GM20000 (cell line): Measurements from ENCODE around the gene RRP1.

Experiments used
- DNase-seq: peaks from one replicate; pipeline ENCODE4 v3.0.0; 2012; ENCODE audit warnings: low spot score
- TF ChIP-seq, protein P1 (sequence below): IDR thresholded peaks from 2 replicates; pipeline ENCODE4 v1.5.1; 2012; ENCODE audit warnings: mild to moderate bottlenecking, control low read depth; ENCODE audit errors: extremely low read depth, missing control alignments

The RRP1 gene

DNA sequence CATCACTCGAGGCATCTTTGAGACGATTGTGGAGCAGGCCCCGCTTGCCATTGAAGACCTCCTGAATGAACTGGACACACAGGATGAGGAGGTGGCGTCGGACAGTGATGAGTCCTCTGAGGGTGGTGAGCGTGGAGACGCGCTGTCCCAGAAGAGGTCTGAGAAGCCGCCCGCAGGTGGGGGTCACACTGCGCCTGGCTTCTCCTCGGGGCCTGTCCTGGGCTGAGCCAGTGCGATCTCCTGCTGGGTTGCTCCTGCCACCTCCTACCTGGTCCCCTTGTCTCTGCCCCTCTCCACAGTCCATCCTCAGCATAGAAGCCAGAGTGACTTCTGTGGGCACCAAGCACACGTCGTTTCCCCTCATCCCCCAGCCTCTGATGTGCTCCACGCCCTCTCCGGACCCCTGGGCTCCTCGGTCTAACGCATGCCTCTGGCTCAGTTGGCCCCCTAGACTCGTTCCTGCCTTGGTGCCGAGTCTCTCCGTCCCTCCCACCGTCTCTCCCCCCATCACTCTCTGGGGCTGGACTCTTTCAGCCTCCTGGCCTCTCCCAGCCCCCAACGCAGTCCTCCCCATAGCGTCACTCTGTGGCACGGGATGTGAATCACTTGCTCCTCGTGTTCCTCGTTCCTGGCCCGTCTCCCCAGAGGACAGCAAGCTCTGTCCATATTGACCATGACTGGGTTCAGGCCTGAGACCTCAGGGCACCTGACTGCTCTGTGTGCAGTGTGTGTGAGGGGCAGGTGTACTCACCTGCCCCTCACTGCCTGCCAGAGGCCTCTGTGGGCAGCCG is 8.7 kb downstream of the RRP1 start:
- no peak for DNase-seq
- TF ChIP-seq, protein P1, sequence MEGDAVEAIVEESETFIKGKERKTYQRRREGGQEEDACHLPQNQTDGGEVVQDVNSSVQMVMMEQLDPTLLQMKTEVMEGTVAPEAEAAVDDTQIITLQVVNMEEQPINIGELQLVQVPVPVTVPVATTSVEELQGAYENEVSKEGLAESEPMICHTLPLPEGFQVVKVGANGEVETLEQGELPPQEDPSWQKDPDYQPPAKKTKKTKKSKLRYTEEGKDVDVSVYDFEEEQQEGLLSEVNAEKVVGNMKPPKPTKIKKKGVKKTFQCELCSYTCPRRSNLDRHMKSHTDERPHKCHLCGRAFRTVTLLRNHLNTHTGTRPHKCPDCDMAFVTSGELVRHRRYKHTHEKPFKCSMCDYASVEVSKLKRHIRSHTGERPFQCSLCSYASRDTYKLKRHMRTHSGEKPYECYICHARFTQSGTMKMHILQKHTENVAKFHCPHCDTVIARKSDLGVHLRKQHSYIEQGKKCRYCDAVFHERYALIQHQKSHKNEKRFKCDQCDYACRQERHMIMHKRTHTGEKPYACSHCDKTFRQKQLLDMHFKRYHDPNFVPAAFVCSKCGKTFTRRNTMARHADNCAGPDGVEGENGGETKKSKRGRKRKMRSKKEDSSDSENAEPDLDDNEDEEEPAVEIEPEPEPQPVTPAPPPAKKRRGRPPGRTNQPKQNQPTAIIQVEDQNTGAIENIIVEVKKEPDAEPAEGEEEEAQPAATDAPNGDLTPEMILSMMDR: no peak

DNA sequence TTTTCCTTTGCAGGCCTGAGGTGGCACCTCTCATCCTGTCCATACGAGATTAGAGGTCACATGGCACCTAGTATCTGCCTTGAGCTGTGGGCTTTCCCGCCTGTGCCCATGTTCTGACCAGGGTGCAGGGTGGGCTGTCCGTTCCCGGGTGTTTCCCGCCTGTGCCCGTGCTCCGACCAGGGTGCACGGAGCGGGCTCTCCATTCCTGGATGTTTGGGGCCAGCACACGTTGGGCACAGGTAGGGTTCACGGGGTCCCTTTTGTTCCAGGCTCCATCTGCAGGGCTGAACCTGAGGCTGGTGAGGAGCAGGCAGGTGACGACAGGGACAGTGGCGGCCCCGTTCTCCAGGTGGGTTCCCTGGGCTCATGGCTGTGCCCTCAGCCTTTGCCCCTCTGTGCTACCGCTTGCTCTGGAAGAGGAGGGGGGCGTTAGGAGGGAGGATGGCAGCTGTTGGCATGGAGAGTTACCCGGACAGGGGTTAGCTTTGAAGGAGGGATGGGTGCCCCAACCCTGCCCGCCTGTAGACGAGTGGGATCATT is 10.0 kb downstream of the RRP1 start:
- DNase-seq: no peak
- TF ChIP-seq, protein P1: no peak

DNA sequence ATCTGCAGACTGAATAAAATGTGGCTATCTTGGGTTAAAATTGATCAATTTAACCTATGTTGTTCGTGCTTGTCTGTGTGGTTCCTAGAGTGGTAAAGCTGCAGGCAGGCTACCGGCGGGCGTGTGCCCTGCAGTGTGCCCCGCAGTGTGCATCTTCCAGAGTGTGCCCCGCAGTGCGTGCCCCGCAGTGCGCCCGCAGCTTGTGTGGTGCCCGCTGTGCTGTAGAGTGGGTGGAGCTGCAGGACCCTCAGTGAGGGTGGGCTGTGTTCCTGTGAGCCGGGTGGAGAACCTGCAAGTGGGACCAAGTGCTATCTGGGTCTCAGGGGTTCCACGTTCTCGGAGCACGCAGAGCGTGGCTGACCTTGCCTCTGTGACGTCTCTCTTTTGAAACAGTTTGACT is 10.7 kb downstream of the RRP1 start:
- TF ChIP-seq, protein P1: no peak
- DNase-seq: no peak

DNA sequence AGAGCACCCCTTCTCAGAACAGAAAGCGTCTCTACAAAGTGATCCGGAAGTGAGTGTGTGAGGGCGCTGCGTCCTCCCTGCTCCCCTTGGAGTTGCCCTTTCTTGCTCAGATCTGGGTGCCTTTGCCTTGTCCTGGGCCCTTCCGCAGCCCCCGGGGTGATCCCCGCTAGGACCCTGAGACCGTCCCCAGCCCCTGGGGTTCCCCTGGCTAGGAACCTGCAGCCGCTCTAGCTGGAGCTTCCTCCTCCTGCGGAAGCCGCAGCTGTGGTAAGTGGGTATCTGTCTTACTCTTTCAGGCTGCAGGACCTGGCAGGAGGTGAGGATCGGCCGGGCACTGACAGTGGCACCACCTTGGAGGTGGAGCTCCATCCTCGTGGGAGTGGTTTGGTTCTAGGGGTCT is 11.2 kb downstream of the RRP1 start:
- TF ChIP-seq, protein P1: no peak
- no peak for DNase-seq

DNA sequence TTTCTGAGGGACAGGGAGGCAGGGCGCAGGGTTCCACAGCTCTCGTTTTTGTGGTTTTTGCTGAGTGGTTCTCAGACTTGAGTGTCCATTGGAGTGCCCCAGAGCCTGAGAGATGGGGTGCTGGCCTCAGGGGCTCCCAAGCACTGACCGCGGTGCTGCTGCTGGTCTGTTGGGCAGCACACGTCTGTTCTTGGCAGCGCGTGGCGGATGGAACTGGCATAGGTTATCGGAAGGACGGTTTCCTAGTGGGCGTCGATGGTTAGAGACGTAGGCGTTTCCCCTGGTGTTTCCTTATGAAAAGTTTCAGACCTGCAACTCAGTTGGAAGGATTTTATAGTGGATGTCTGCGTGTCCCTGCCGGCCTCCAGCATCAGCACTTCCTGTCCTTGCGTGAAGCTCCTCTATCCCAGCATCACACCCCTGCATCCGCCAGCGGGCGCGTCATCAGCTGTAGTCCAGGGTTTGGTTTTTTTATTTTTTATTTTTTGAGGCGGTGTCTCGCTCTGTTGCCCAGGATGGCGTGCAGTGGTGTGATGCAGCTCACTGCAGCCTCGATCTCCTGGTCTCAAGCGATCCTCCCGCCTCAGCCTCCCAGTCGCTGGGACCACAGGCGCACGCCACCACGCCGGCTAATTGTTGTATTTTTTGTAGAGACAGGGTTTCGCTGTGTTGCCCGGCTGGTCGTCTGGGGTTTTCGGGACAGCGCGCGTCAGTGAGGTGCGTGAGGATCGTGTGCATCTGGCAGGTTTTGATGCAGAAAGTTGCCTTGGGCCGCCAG is 11.8 kb downstream of the RRP1 start:
- DNase-seq: no peak
- TF ChIP-seq, protein P1: no peak

DNA sequence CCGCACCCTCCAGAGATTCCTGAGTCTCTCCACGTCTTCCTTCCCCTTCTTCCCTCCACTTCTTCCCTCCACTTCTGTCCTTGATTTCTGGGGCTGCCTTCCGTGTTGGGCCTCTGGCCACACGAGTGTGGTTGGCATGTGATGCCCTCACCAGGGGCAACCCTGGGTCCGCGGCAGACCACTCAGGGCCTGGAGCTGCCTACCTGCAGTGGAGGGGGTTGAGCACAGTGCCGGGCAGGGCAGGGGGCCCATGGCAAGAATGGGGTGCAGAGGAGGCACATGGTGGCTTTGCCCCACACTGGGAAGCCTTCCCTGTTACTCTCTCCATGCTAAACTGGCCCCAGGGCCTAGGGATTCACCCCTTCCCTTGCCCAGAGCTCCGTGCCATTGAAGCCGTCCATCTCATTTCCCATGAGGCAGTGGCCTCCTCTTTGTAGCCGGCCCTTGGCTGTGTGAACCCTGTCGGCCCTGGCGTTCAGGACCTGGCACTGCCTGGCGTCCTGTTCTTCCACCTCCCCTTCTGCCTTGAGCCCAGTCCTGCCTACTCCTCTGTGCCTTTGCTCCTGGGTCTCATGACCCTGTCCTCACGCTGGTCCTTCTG is 13.4 kb downstream of the RRP1 start:
- TF ChIP-seq, protein P1: no peak
- no peak for DNase-seq
